HCT116 (cell line): ENCODE results near the gene DIO3.

Experiments
- CEBPB ChIP-seq: IDR thresholded peaks from 2 replicates; pipeline ENCODE4 v1.6.1; 2012; ENCODE audit warnings: low read depth
- CTCF ChIP-seq, 3 experiments: fragments of 200-600 bp in 1 of 3; sonication (generic) in 1 of 3; IDR thresholded peaks in 2 of 3; conservative IDR thresholded peaks in 1 of 3; 2 replicates each; pipeline ENCODE4 v1.5.1; 2012 to 2017; ENCODE audit warnings: low read depth in 2 of 3, low read length in 2 of 3, antibody characterized with exemption in 1 of 3, borderline replicate concordance in 1 of 3, control low read depth in 1 of 3, mild to moderate bottlenecking in 1 of 3, mixed read lengths in 1 of 3, mixed run types in 1 of 3, moderate library complexity in 1 of 3; ENCODE audit not compliant: insufficient read depth in 1 of 3
- EZH2 ChIP-seq: fragments of 200-600 bp; sonication (generic); IDR thresholded peaks from 2 replicates; pipeline ENCODE4 v1.6.1; 2017; ENCODE audit warnings: antibody characterized with exemption, mixed run types
- EZH2phosphoT487 ChIP-seq: fragments of 200-600 bp; IDR thresholded peaks from 2 replicates; pipeline ENCODE4 v1.6.1; 2018; ENCODE audit warnings: antibody characterized with exemption, borderline replicate concordance
- MAX ChIP-seq: IDR thresholded peaks from 2 replicates; pipeline ENCODE4 v1.6.1; 2012
- RAD21 ChIP-seq: IDR thresholded peaks from 2 replicates; pipeline ENCODE4 v1.6.1; 2012; ENCODE audit warnings: low read depth, mild to moderate bottlenecking
- REST ChIP-seq: IDR thresholded peaks from 2 replicates; pipeline ENCODE4 v1.6.1; 2012; ENCODE audit warnings: low read depth
- ZBTB33 ChIP-seq: IDR thresholded peaks from 2 replicates; pipeline ENCODE4 v1.6.1; 2011; ENCODE audit warnings: mild to moderate bottlenecking, low read length, moderate library complexity; ENCODE audit not compliant: insufficient replicate concordance; ENCODE audit errors: extremely low read depth
- ZFX ChIP-seq: fragments of 450-650 bp; IDR thresholded peaks from 2 replicates; pipeline ENCODE4 v1.6.1; 2017

GRCh38 chr14:101588990-101589389, 27.7 kb downstream of the DIO3 start:
- TF ChIP-seq CEBPB (no peak), EZH2 (no peak), CTCF (IDR thresholded peaks at IDR 0.05 in 2 of 3, conservative IDR thresholded peaks at IDR 0.05 in 1 of 3; ENCODE audit: borderline replicate concordance in 1 of 3, insufficient read depth in 1 of 3, low read depth in 2 of 3, low read length in 2 of 3) (no peak), EZH2phosphoT487 (no peak), ZBTB33 (no peak), MAX (no peak), REST (no peak), ZFX (no peak), RAD21 (no peak)
